HUES64 (cell line): ENCODE results near the gene UNC13C.

ENCODE experiments used
- H3K27ac ChIP-seq: 2 replicates; pipeline ENCODE4 v1.7.0; 2013; ENCODE audit warnings: low read depth, low read length, inconsistent platforms
- H3K27me3 ChIP-seq: 2 replicates; pipeline ENCODE4 v1.6.1; 2013; ENCODE audit warnings: mild to moderate bottlenecking, low read length; ENCODE audit not compliant: insufficient read depth
- H3K36me3 ChIP-seq: 2 replicates; pipeline ENCODE4 v1.6.1; 2013; ENCODE audit warnings: mild to moderate bottlenecking, low read length; ENCODE audit not compliant: insufficient read depth
- H3K4me1 ChIP-seq: 2 replicates; pipeline ENCODE4 v1.6.1; 2013; ENCODE audit warnings: mild to moderate bottlenecking, low read length, moderate library complexity; ENCODE audit not compliant: insufficient read depth
- H3K4me3 ChIP-seq: 2 replicates; pipeline ENCODE4 v1.5.1; 2013; ENCODE audit warnings: mild to moderate bottlenecking, low read length, moderate library complexity
- H3K9ac ChIP-seq: 2 replicates; pipeline ENCODE4 v1.6.1; 2013; ENCODE audit warnings: mild to moderate bottlenecking, low read depth, low read length
- H3K9me3 ChIP-seq: 2 replicates; pipeline ENCODE4 v1.6.1; 2013; ENCODE audit warnings: low read depth, low read length; ENCODE audit not compliant: insufficient read depth
- WGBS: fragments of 150-250, 120-280 bp; methylation state at CpG from one replicate; pipeline ENCODE4 v1.1.7; 2013; ENCODE audit warnings: missing lambda C conversion rate; 5-methylcytosine and 5-hydroxymethylcytosine counted together

Gene UNC13C

DNA sequence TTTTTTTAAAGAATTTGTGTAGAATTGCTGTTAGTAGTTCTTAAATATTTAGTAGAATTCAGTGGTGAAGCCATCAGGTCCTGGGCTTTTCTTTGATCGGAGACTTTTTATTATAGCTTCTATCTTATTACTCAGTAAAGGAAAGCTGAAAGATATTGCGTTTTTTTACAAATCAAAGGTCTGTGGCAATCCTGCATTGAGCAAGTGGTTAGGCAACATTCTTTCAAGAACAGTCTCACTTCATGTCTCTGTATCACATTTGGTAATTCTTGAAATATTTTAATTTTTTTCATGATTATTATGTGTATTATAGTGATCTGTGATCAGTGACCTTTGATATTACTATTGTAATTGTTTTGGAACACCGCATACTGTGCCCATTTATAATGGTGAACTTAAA lies 140.8 kb downstream of the UNC13C start:
- Histone ChIP-seq H3K36me3 (no peaks in the 10 kb centered on the region), H3K27me3 (no peaks in the 10 kb centered on the region), H3K4me3 (no peak overlapping the region), H3K9me3 (no peaks in the 10 kb centered on the region), H3K9ac (no peak overlapping the region), H3K27ac (no peak overlapping the region), H3K4me1 (no peaks in the 10 kb centered on the region)
- WGBS = 80% methylated on average over 2 of the region's 3 CpGs

- no peaks in the 10 kb centered on the region for H3K36me3 ChIP-seq
- no peak overlapping the region for H3K27ac ChIP-seq
- no peaks in the 10 kb centered on the region for H3K9me3 ChIP-seq
- 90% methylated on average over 3 of the region's 5 CpGs for WGBS
- H3K4me1 ChIP-seq = no peaks in the 10 kb centered on the region
- H3K27me3 ChIP-seq = no peaks in the 10 kb centered on the region
- H3K4me3 ChIP-seq = no peak overlapping the region
- no peak overlapping the region for H3K9ac ChIP-seq
Measured at GRCh38 chr15:54120949-54121463, 142.8 kb downstream of the UNC13C start.

DNA sequence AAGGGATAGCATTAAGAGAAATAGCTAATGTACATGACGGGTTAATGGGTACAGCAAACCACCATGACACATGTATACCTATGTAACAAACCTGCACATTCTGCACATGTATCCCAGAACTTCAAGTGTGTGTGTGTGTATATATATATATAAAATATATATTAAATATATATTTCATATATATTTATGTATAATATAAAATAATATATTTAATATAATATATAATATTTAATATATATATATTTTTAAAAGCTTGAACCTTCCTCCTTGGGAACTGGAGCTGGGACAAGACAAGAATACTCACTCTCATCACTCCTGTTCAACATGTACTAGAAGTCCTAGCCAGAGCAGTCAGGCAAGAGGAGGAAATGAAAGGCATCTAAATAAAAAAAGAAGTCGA lies 149.3 kb downstream of the UNC13C start:
- Histone ChIP-seq H3K36me3 (no peaks in the 10 kb centered on the region), H3K4me3 (no peak overlapping the region), H3K27me3 (no peaks in the 10 kb centered on the region), H3K27ac (no peak overlapping the region), H3K9me3 (no peaks in the 10 kb centered on the region), H3K4me1 (no peaks in the 10 kb centered on the region), H3K9ac (no peak overlapping the region)
- 86% methylated on average over 1 of the region's 2 CpGs for WGBS

DNA sequence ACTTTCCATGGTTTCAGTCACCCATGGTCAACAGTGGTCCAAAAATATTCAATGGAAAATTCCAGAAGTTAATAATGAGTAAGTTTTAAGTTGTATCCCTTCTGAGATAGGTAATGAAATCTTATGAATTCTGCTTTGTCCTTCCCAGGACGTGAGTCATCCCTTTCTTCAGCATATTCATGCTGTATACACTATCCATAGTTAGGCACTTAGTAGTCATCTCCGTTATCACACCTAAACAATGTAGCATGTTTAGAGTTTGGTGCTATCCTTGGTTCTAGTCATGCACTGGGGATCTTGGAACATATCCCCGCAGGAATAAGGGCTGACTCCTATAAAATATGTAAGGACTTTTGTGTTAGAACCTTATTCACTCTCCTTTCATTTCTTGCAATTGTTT lies 153.2 kb downstream of the UNC13C start:
- H3K36me3 ChIP-seq = no peaks in the 10 kb centered on the region
- no peak overlapping the region for H3K27ac ChIP-seq
- WGBS = 94% methylated on average over 2 of the region's 3 CpGs
- H3K9ac ChIP-seq = no peak overlapping the region
- no peaks in the 10 kb centered on the region for H3K4me1 ChIP-seq
- no peaks in the 10 kb centered on the region for H3K9me3 ChIP-seq
- no peak overlapping the region for H3K4me3 ChIP-seq
- H3K27me3 ChIP-seq = no peaks in the 10 kb centered on the region

DNA sequence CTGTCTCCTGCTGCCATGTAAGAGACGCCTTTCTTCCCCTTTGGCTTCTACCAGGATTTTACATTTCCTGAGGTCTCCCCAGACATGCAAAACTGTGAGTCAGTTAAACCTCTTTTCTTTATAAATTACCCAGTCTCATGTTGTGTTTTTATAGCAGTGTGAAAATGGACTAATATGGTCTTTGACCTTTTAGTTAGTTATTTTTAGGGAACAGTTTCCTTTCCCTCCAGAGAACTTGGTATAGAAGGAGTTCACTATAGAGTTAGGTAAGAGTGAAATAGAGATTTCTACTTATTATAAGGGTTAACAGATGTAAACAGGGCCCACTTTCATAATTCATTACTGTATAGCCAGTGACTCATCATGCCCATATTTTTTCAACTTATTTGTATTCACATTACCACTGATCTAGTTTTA lies 170.9 kb downstream of the UNC13C start:
- H3K27ac ChIP-seq = no peak overlapping the region
- no peaks in the 10 kb centered on the region for H3K9me3 ChIP-seq
- H3K4me3 ChIP-seq = no peak overlapping the region
- WGBS = 76% methylated on average over 1 of the region's 1 CpG
- no peak overlapping the region for H3K9ac ChIP-seq
- no peaks in the 10 kb centered on the region for H3K27me3 ChIP-seq
- no peaks in the 10 kb centered on the region for H3K4me1 ChIP-seq
- H3K36me3 ChIP-seq = no peaks in the 10 kb centered on the region

DNA sequence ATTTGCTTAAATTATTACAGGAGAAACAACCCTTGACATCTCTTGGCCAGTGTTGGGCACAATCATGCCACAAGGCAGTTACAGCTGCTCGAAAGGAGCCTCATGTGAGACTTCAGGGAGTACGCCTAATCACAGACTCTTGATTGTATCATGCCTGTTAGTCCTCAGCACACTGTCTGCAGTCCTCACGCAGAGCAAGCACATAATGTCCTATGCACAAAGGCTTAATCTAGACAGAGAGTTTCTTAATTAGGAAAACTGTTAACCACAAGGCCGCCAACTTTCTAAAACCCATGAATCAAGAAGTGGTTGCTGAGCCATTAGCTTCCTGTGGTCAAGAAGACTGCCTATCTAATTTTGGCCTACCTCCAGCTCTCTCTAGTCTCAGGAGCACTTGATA lies 172.0 kb downstream of the UNC13C start:
- Histone ChIP-seq H3K27ac (no peak overlapping the region), H3K36me3 (no peaks in the 10 kb centered on the region), H3K9me3 (no peaks in the 10 kb centered on the region), H3K27me3 (no peaks in the 10 kb centered on the region), H3K9ac (no peak overlapping the region), H3K4me3 (no peak overlapping the region), H3K4me1 (no peaks in the 10 kb centered on the region)
- 95% methylated on average over 4 of the region's 4 CpGs for WGBS

DNA sequence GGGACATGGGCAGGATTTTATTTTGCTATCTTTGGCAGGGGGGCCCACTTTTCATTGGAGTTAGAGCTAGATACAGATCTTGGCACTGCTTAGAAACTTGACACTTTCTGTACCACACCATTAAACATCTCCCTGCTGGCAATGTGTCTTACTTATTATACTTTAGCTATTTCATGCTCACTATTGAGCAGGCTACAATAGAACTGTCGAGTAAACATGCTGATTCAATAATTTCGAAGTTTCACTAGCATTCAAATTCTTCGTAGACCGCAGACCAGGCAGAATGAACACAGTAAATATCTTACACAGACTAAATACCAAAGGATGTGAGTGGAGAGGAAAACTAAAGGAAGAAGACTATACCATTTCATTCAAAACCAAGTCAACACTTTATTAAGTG lies 180.8 kb downstream of the UNC13C start:
- Histone ChIP-seq H3K27ac (no peak overlapping the region), H3K4me1 (no peaks in the 10 kb centered on the region), H3K27me3 (no peaks in the 10 kb centered on the region), H3K9ac (no peak overlapping the region), H3K36me3 (no peaks in the 10 kb centered on the region), H3K4me3 (no peak overlapping the region), H3K9me3 (no peaks in the 10 kb centered on the region)
- 87% methylated on average over 4 of the region's 4 CpGs for WGBS

DNA sequence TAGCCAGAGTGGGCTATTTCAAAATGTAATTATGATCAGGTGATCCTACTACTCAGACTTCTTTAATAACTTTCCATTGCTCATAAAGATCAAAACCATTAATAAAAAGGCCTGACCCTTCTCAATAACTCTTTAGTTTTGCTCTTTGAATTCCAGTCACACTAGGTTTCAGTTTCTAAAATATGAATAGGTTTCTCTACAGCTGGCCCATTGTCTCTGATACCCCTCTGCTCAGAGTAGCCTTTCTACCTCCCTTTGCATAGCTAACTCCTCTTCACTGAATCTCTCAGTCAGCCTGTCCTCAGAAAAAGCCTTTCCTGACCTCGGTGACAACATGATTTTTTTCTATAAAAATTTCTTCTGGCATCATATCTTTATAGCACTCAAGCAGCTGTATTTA lies 209.1 kb downstream of the UNC13C start:
- H3K9me3 ChIP-seq = no peaks in the 10 kb centered on the region
- 88% methylated on average over 1 of the region's 1 CpG for whole genome bisulfite sequencing

GRCh38 chr15:54197995-54198394 lies 219.8 kb downstream of the UNC13C start:
- WGBS = 82% methylated on average over 1 of the region's 1 CpG
- H3K4me3 ChIP-seq = no peak overlapping the region
- H3K9ac ChIP-seq = no peak overlapping the region
- H3K27ac ChIP-seq = no peak overlapping the region
- no peaks in the 10 kb centered on the region for H3K36me3 ChIP-seq
- no peaks in the 10 kb centered on the region for H3K27me3 ChIP-seq
- H3K4me1 ChIP-seq = no peaks in the 10 kb centered on the region
- no peaks in the 10 kb centered on the region; the same call in 1 of the 2 replicates for H3K9me3 ChIP-seq

More for the DNA sequence above, 209.1 kb downstream of the UNC13C start:
- Histone ChIP-seq H3K9ac (no peak overlapping the region), H3K27ac (no peak overlapping the region), H3K4me1 (no peaks in the 10 kb centered on the region), H3K36me3 (no peaks in the 10 kb centered on the region), H3K27me3 (no peaks in the 10 kb centered on the region), H3K4me3 (no peak overlapping the region)

- Histone ChIP-seq H3K36me3 (no peaks in the 10 kb centered on the region), H3K27me3 (no peaks in the 10 kb centered on the region), H3K9ac (no peak overlapping the region), H3K4me1 (no peaks in the 10 kb centered on the region), H3K27ac (no peak overlapping the region), H3K9me3 (no peaks in the 10 kb centered on the region), H3K4me3 (no peak overlapping the region)
- 92% methylated on average over 7 of the region's 7 CpGs for WGBS
Measured at GRCh38 chr15:54206586-54207321, 228.5 kb downstream of the UNC13C start.

- H3K4me1 ChIP-seq = no peaks in the 10 kb centered on the region
- no peak overlapping the region for H3K27ac ChIP-seq
- no peak overlapping the region for H3K9ac ChIP-seq
- no peaks in the 10 kb centered on the region for H3K27me3 ChIP-seq
- H3K36me3 ChIP-seq = no peaks in the 10 kb centered on the region
- no peak overlapping the region for H3K4me3 ChIP-seq
- H3K9me3 ChIP-seq = no peaks in the 10 kb centered on the region
- WGBS = 46% methylated on average over 2 of the region's 2 CpGs
Measured at GRCh38 chr15:54208786-54209185, 230.5 kb downstream of the UNC13C start.

GRCh38 chr15:54212635-54213034 lies 234.4 kb downstream of the UNC13C start:
- Histone ChIP-seq H3K4me3 (no peak overlapping the region), H3K9ac (no peak overlapping the region), H3K9me3 (no peaks in the 10 kb centered on the region), H3K36me3 (no peaks in the 10 kb centered on the region), H3K27ac (no peak overlapping the region), H3K27me3 (no peaks in the 10 kb centered on the region), H3K4me1 (no peaks in the 10 kb centered on the region)
- 50% methylated on average over 1 of the region's 2 CpGs for WGBS
